ENCODE results near the gene CHST1.

CHST1 gene, protein sequence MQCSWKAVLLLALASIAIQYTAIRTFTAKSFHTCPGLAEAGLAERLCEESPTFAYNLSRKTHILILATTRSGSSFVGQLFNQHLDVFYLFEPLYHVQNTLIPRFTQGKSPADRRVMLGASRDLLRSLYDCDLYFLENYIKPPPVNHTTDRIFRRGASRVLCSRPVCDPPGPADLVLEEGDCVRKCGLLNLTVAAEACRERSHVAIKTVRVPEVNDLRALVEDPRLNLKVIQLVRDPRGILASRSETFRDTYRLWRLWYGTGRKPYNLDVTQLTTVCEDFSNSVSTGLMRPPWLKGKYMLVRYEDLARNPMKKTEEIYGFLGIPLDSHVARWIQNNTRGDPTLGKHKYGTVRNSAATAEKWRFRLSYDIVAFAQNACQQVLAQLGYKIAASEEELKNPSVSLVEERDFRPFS

DNA sequence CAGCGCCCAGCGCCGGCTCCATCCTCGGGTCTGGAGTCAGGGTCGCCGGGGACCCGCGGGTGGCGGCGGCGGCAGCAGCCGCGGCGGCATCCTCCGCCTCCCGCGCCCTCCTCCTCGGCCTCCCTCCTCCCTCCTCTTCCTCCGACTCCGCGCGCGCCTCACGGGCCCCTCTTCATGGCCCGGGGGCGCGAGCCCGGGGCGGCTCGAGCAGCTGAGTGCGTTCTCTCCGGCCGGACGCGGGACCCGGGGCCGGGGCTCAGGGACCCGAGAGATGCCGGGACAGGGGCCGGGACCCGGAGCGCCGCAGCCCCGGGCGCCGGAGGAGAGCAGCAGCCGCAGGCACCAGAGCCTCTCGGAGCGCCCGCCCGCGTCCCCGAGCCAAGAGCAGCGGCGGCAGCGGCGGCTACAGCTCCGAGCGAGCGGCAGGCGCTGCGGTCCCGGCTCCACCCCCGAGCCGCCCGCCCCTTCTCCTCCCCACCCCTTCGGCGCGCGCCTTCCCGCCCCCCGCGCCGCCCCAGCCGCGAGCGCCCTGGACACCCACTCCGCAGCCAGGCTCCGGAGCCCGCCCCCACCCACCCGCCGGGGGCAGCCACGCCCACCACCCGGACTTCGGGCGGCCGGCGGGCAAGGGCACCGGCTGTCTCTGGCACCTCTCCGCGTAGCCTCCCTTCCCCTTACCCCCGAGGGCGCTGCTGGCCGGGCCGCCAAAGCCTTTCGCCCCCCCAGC lies at the start of gene CHST1:
CHST1 (minus strand) TSS at position 417 of the 727 bp plus-strand sequence. CDS start 14,699 bp downstream, outside the sequence.
- DNase-seq (ENCODE audit: low read depth) = no peak

DNA sequence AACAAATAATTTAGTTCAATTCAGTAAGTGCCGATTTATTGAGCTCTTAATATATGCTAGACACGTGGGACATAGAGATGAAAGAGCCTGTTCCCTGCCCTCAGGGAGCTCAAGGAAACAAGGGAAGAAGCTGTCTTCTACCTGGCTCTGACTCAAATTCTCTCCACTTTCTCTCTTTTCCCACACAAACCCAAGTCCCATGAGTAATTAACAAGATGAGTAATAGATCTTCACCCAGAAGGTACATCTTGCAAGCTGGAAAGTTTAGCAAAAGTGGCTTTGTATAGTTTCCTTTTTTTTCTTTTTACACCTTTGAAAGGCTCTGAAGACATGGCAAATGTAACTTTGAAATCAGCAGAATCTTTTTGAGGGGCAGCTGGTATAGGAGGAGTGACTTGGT lies 48.2 kb upstream of the CHST1 start:
- no peak for DNase-seq (ENCODE audit: low read depth)

DNA sequence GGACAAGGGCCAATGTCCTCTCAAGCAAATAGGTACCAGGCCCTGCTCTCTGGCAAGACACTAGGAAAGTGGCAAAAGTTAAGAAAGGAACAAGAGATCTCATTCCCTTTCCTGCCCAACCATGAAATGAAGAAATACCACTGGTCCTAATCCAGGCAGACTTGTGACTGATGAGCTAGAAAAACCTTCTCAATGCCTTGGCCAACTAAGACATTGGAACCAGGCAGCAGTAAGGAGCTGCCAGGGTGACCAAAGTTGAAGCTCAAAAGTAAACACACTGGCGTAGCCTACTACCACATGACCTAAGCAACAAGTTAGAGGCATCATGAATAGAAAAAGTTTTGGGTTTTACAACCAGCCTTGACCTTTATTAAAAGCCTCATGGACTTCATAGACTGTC lies 45.1 kb upstream of the CHST1 start:
- no peak for DNase-seq (ENCODE audit: low read depth)

DNA sequence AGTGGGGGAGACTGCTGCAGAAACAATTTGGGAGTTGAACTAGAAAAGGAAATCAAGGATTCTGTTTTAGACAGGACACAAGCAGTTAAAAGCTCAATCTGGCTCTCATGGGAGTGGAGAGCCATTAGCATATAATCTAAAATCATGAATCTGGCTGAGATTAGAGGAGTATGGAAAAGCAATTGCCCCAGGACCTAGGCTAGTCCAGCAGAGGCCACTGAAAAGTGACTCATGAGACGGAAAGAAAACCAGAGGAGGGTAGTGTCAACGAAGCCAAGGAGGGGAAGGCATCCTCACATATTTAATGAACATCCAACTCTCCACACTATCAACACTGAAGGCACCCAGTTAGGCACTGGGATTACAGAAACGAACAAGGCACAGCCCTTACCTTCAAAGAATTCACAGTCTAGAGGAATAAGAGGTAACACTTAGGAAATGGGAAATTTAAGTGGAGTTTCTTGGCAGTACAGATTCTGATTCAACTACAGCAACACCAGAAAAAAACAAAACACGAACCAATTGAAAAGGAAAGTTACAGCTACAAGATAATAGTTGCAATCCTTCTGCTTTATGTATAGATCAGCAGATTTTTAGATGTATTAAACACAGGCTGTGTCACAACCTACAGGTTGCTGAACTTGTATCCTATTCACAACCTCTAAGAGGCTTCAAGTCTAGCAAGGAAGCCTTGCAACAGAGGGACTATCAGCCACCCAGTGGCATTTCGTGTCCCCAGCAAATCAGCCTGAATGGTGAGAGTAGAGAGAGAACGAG lies 43.7 kb upstream of the CHST1 start:
- no peak for DNase-seq (ENCODE audit: low read depth)

DNA sequence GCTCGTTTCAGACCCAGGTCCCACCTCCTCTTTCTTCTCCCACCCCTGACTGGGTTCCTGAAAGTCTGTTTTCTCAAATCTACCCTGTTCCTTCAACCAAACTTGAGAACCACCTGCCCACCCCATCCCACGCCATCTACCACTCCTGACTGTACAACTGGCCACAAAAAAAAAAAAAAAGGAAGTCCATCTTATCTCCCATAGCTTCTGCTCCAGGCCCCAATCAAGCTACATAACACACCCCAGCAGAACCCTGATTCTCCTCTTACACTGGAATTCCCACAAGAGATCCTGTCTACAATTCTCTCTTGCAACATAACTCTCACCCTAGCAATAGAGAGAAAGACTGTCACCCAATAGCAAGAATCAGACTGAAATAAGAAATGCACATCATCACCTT lies 39.2 kb upstream of the CHST1 start:
- no peak for DNase-seq (ENCODE audit: low read depth)

DNA sequence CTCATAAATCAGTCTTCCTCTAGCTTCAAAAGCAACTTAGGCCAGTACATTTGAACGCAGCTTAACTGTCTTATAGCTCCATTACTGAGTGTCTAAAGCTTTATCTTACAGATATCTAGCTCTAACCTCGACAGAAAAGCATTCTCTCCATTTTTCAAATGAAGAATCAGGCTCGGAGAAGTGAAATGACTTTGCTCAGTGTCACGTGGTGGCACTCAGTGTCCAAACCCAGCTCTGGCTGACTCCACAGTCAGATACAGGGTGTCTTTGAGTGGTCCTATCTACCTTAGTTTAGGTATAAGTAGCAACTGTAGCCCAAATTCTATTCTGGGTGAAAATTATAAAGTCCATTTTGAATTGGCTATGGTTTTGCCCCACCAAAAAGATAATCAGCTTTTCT lies 38.7 kb upstream of the CHST1 start:
- DNase-seq (ENCODE audit: low read depth) = no peak

DNA sequence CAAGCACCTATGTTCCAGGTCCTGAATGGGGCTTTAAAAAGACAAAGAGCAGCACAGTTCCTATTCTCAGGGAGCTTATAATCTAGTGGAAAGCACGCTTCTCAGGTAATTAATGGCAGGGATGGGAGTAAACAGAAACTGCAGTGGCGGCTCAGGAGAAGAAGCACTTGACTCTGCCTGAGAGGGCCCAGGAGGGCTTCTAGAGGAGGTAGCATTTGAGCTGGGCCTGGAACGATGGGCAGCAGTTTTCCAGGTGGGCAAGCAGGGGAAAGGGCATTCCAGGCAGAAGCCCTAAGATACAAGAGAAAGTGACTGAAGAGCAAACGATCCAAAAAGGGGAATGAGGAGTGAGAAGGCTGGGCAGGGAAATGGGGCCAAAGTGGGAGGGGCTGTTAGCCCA lies 37.1 kb upstream of the CHST1 start:
- no peak for DNase-seq (ENCODE audit: low read depth)

DNA sequence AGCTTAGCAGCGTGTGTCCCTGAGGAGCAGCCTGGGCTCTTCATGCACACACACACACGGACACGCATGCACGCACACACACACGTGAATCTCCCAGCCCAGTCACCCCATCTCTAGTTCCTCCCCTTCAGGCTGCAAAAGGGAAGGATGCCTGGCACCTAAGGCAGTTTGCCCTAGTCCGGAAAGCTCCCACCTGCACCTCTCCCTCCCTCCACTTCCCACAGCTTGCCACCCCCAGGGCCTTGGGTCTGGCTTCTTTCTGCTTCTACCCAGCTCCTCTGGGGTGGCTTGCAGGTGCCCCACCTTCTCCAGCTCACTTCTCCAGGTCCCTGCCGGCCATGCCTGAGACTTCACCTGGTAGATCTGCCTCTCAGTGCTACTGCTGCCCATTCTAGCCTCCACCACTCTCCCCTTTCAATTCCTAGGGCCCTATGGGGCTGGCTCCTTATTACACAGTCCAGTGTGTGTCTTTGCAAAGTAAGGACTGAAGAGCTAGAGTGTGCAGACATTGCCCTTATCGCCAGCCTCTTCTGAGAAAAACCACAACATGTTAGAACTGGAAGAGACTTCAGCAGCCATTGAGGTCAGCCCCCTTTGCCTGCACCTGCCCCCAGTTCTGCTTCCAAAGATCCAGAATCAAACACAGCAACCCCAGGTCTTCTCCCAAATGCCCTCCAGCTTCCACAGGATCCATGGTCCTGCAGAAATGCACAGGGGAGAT lies 33.5 kb upstream of the CHST1 start:
- no peak for DNase-seq (ENCODE audit: low read depth)

DNA sequence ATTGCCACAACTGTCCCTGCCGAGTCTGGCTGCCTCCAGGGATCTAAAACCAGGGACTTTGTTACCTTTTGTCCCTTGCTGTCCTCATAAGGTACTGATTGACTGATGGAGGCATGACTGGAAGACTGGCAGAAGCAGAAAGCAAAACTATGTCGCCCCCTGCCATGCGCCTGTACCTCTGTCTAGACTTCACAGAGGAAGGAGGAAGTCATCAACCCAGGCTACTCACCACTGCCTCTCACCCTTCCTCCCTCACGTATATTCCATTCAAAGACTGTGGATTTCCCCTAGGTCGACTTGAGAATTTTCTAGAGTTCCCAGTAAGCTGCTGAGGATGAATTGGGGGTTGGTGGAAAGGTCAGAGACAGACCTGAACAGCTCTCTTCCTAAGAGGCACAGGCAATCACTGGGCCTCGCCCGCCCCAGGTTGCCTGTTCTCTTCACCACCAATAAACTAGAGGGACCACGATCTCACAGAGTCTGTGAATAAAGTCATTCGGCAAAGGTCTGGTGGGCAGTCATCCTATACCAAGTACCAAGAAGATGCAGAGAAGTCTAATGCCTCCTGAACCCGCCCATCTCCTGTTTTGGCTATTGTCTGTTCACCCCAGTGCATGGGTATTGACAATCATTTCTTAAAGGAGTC lies 27.5 kb upstream of the CHST1 start:
- DNase-seq (ENCODE audit: low read depth) = no peak

DNA sequence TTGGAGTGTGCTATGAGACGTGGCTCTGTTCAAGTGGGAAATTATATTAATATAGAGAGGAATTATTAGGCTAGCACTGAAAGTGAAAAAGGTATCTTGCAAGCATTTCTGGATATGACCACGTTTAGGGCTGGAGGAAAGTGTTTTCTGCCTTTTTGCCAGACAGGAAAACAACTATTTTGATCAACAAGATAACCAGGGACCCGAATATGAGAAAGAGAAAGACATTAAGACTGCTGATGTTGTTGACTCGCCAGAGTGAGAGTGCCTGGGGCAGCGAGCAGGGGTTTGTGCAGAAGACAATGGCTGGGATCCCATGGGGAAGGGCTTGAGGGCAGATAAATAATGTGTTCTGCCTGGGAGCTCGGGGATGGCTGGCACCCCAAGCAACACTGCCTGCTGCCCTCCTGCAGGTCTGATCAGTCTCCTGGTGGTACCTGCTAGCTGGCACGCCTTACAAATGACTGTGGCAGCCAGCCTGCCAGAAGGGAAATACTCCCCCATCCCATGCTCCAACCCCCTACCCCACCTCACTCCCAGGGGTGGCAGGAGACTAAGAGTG lies 23.1 kb upstream of the CHST1 start:
- no peak for DNase-seq (ENCODE audit: low read depth)

DNA sequence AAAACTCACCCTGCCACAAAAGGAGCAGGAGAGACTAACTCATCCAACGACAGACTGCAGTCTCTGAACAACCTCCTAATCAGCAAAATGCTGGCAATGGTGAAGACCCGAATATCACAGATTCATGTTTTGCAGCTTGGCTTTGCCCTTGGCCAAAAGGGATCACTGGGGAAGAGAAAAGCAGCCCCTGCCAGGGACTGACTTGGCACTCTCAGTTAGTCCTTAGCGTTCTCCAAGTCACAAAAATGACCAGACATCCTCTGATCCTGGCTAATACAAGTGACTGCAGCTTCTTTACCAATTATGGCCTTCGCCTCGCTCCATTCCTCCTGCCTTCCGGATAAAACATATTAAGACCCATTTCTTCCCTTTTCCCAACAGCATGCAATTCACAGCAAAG lies 22.4 kb upstream of the CHST1 start:
- DNase-seq (ENCODE audit: low read depth) = no peak

DNA sequence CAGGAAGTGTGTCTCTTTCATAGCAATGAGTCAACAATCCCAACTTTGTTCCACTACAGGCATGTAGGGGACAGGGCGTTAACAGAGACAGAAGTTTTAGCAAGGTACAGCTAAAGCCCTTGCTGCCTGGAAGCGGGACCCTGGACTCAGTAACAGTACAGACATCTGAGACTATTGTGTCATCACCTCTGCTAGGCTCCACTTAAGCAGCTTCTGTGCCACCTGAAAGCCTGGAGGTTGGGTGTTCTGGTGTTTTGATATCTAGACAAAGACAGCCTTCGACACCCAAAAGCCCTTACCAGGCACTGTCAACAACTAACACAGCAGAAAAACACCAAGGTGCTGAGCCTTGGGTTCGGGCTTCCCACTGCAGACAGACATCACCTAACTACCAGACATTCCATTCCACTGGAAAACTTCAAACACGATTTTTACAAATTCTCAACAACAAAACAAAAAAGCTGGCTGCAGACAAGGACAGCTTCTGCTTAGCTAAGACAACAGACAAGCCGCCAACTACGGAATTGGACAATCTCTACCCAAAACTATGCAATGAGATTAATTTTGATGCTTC lies 20.6 kb upstream of the CHST1 start:
- DNase-seq (ENCODE audit: low read depth) = no peak

DNA sequence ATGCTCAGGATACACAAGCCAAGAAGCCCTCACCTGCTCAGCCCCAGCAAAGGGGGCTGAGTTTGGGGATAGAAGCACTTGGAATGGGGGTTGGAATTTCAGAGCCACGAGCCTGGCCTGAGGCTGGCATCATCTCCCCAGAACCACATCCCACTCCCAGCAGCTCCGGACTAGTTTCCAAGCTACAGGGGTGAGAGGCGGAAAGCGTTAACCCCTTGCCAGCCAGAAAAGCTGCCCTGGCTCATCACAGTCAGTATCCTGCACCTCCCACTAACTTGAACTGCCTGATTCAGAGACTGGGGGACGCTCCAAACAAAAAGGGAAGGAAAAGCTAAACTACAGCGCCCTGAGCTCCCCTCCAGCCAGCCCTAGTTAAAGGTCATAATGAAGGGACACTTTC lies 19.0 kb upstream of the CHST1 start:
- DNase-seq (ENCODE audit: low read depth) = no peak

DNA sequence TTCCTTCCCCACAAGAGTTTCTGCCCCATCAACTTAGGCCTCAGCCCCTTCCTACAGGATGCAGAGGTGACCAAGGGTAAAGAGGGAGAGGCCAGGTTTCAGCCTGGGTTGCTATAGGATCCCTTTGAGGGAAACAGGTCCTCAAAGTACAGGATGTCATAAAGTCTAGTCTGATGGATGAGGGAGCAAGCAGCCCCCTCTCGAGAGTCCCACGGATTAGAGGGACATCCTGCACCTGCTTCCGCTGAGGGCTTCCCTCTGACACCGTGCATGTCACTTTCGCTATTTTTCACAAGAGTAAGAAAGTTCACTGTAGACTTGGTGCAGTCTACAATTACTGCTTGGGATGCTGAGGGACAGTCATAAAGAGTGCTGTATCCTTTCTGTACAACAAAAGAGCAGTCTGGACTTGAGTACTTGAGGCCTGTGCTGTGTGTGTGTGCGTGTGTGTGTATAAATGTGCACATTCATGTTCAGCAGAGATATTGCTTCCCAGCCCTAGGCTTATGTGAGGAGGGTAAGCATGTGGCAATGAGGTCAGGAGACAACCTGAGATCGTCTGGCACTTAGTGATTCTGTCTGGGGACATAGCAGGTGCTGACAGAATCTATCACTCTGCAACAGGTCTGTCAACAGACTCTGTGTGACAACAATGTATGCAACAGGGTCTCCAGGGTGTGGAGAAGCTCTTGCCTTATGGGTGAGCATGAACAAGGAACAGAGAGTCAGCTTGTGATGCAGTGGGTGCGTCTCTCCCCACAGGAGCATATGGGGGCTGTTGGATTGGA lies 18.0 kb upstream of the CHST1 start:
- DNase-seq (ENCODE audit: low read depth) = no peak

DNA sequence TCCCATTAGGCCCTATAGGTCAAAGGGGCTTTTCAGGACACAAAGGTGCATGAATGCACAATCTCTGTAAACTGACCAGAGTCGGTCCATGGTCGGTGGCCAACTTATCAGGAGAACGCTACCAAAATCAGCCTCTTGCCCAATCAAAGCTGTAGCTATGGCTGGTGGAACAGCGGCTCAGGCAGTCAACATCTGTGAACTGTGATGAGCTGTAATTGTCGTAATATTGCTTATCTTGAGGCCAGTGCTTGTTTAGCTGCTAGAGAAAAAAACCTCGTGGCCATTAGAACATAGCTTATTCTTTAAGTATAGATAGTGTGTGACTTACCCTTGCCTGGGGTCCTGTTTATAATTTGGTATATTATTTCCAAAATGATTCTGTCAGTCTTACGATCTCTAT lies 14.4 kb upstream of the CHST1 start:
- DNase-seq (ENCODE audit: low read depth) = no peak

DNA sequence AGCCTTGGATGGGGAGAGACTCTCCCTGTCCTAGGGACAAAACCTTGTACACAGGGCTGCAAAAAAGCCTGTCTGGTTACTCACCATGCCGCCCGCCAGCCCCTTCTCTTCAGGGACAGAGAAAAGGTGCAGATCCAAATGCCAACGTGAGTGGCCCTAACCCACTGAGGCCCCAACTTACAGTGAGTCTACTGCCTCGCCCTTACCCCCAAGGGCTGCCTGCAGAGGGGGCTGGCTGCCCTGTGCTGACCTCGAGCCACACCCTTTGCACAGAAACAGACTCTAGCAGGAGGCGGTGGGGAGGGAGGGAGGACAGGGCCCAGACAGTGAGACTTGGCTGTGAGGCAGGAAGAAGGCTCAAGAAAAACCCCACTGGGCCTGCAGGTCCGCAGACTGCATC lies 13.6 kb upstream of the CHST1 start:
- DNase-seq (ENCODE audit: low read depth) = no peak

DNA sequence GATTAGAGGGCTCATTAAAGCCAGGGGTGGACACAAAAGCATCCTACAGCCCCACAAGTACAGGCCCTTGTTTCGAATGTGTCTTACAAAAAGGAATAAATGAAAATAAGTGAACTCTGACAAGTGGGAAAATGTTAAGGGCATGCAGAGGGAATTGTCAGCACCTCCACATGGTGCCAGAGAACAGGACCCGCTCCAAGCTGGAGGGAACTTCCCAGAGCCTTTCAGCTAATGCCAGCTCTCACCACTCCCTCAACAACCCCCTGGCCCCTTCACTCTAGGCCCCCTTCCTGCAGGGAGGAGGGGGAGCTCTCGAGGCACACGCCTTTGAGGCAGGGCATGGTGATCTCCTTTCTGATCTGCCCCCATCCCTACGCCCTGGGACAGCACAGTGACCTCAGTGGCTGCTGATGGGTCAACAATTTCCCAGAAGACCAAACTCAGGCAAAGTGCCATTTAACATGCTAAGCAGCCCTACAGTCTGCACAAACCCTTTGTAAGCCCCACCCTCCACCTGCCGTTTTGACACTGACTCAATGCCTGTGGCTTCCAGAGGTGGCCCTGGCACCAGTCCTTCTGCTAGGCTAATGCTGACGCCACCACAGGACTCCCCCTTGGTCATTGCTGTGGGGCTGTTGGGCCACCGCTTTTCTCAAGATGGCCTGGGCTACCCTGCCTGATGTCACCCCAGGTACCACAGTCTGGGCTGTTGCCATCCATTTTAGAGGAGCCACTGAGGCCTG lies 12.5 kb upstream of the CHST1 start:
- no peak for DNase-seq (ENCODE audit: low read depth)

DNA sequence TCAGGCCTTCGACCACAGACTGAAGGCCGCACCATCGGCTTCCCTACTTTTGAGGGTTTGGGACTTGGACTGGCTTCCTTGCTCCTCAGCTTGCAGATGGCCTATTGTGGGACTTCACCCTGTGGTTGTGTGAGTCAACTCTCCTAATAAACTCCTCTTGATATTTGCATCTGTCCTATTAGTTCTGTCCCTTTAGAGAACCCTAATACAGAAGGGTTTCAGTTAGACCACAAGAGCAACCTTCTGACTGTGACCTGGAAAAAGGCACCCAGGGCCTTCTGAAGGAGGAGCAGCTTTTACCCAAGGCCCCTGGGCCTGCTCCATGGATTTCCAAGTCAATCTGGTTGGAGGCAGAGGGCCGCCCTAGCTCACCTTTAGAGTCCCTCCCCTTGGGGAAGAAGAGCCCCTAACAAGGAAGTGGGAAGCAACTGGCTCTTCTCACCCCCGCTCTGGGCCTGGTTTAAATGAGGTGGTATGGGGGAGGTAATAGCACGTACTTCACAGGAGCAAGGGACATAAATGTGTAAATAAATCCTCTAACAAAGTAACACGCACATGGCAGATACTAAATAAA lies 11.2 kb upstream of the CHST1 start:
- no peak for DNase-seq (ENCODE audit: low read depth)

DNA sequence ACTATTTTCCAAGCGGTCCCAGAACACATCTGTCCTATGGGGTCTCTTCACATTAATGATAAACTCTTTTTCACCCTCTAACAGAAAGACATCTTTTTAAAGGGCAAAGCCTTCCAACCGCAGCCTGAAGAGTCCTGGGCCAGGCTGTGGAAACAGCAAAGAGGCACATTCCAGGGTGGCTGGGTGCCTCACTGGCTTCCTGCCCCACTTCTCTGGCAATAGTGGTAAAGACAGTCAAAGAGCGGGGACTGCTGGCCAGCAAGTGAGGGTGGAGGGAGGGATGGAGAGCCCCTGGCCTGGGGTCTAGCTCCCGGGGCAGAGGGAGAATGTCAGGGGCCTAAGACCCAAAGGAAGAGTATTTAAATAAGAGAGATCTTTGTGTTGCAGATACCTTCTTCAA lies 10.2 kb upstream of the CHST1 start:
- DNase-seq (ENCODE audit: low read depth) = no peak
